Measurements from ENCODE around the gene RALGAPA1.

The RALGAPA1 gene

GRCh38 chr14:35531960-35532747 is 276.9 kb downstream of the RALGAPA1 start:
- Histone ChIP-seq H3K4me3 (ENCODE audit: low read length) (no peak overlapping the region), H4K20me1 (ENCODE audit: insufficient read depth, low read length) (no peaks in the 10 kb centered on the region), H3K9me2 (replicated peaks; ENCODE audit: insufficient read depth, low read length) (no peaks in the 10 kb centered on the region), H3F3A (ENCODE audit: insufficient read depth, low read length) (no peaks in the 10 kb centered on the region), H3K79me2 (ENCODE audit: low read length) (no peaks in the 10 kb centered on the region), H3K9me3 (replicated peaks; ENCODE audit: insufficient read depth, low read length) (no peaks in the 10 kb centered on the region), H2AFZ (ENCODE audit: low read length) (no peak overlapping the region), H3K36me3 (replicated peaks; ENCODE audit: insufficient read depth, low read length) (no peaks in the 10 kb centered on the region), H3K4me2 (ENCODE audit: low read depth, low read length) (no peak overlapping the region), H3K9ac (ENCODE audit: low read length) (no peak overlapping the region), H3K27ac (ENCODE audit: low read length) (no peak overlapping the region), H3K27me3 (replicated peaks; ENCODE audit: insufficient read depth, low read length) (no peaks in the 10 kb centered on the region; the same call in 1 of the 2 replicates), H3K4me1 (ENCODE audit: low read length) (no peaks in the 10 kb centered on the region)
- no peak for DNase-seq
- TF ChIP-seq, protein P1, sequence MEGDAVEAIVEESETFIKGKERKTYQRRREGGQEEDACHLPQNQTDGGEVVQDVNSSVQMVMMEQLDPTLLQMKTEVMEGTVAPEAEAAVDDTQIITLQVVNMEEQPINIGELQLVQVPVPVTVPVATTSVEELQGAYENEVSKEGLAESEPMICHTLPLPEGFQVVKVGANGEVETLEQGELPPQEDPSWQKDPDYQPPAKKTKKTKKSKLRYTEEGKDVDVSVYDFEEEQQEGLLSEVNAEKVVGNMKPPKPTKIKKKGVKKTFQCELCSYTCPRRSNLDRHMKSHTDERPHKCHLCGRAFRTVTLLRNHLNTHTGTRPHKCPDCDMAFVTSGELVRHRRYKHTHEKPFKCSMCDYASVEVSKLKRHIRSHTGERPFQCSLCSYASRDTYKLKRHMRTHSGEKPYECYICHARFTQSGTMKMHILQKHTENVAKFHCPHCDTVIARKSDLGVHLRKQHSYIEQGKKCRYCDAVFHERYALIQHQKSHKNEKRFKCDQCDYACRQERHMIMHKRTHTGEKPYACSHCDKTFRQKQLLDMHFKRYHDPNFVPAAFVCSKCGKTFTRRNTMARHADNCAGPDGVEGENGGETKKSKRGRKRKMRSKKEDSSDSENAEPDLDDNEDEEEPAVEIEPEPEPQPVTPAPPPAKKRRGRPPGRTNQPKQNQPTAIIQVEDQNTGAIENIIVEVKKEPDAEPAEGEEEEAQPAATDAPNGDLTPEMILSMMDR (IDR thresholded peaks at IDR 0.05; ENCODE audit: low read length) = no peak
- no peak for TF ChIP-seq EZH2phosphoT487 (IDR thresholded peaks at IDR 0.05; ENCODE audit: low read length)
- TF ChIP-seq EZH2 (optimal IDR thresholded peaks at IDR 0.05; ENCODE audit: low read depth, low read length) = no peak

GRCh38 chr14:35526962-35527361 is 282.1 kb downstream of the RALGAPA1 start:
- H3K36me3 ChIP-seq (replicated peaks; ENCODE audit: insufficient read depth, low read length) = no peaks in the 10 kb centered on the region
- H3K9me2 ChIP-seq (replicated peaks; ENCODE audit: insufficient read depth, low read length) = no peaks in the 10 kb centered on the region
- no peak overlapping the region for H3K9ac ChIP-seq (ENCODE audit: low read length)
- H4K20me1 ChIP-seq (ENCODE audit: insufficient read depth, low read length) = no peaks in the 10 kb centered on the region
- H3K4me3 ChIP-seq (ENCODE audit: low read length) = no peak overlapping the region
- H3K27me3 ChIP-seq (replicated peaks; ENCODE audit: insufficient read depth, low read length) = no peaks in the 10 kb centered on the region
- no peak for DNase-seq
- no peak overlapping the region for H3K27ac ChIP-seq (ENCODE audit: low read length)
- TF ChIP-seq, protein P1 (IDR thresholded peaks at IDR 0.05; ENCODE audit: low read length) = no peak
- TF ChIP-seq EZH2phosphoT487 (IDR thresholded peaks at IDR 0.05; ENCODE audit: low read length) (no peak), EZH2 (optimal IDR thresholded peaks at IDR 0.05; ENCODE audit: low read depth, low read length) (no peak)
- no peaks in the 10 kb centered on the region for H3K9me3 ChIP-seq (replicated peaks; ENCODE audit: insufficient read depth, low read length)
- H2AFZ ChIP-seq (ENCODE audit: low read length) = no peak overlapping the region
- H3F3A ChIP-seq (ENCODE audit: insufficient read depth, low read length) = no peaks in the 10 kb centered on the region
- H3K4me2 ChIP-seq (ENCODE audit: low read depth, low read length) = no peak overlapping the region
- H3K79me2 ChIP-seq (ENCODE audit: low read length) = no peaks in the 10 kb centered on the region
- H3K4me1 ChIP-seq (ENCODE audit: low read length) = no peaks in the 10 kb centered on the region

GRCh38 chr14:35525695-35526094 is 283.4 kb downstream of the RALGAPA1 start:
- H4K20me1 ChIP-seq (ENCODE audit: insufficient read depth, low read length) = no peaks in the 10 kb centered on the region
- no peak overlapping the region for H3K9ac ChIP-seq (ENCODE audit: low read length)
- H3K4me2 ChIP-seq (ENCODE audit: low read depth, low read length) = no peak overlapping the region
- TF ChIP-seq EZH2 (optimal IDR thresholded peaks at IDR 0.05; ENCODE audit: low read depth, low read length) (no peak), EZH2phosphoT487 (IDR thresholded peaks at IDR 0.05; ENCODE audit: low read length) (no peak)
- TF ChIP-seq, protein P1 (IDR thresholded peaks at IDR 0.05; ENCODE audit: low read length) = no peak
- H3K4me3 ChIP-seq (ENCODE audit: low read length) = no peak overlapping the region
- H3K79me2 ChIP-seq (ENCODE audit: low read length) = no peaks in the 10 kb centered on the region
- no peaks in the 10 kb centered on the region for H3K9me2 ChIP-seq (replicated peaks; ENCODE audit: insufficient read depth, low read length)
- H3K27me3 ChIP-seq (replicated peaks; ENCODE audit: insufficient read depth, low read length) = no peaks in the 10 kb centered on the region
- no peak overlapping the region for H3K27ac ChIP-seq (ENCODE audit: low read length)
- no peak for DNase-seq
- no peaks in the 10 kb centered on the region for H3K4me1 ChIP-seq (ENCODE audit: low read length)
- H3F3A ChIP-seq (ENCODE audit: insufficient read depth, low read length) = no peaks in the 10 kb centered on the region
- no peaks in the 10 kb centered on the region for H3K36me3 ChIP-seq (replicated peaks; ENCODE audit: insufficient read depth, low read length)
- no peak overlapping the region for H2AFZ ChIP-seq (ENCODE audit: low read length)
- H3K9me3 ChIP-seq (replicated peaks; ENCODE audit: insufficient read depth, low read length) = no peaks in the 10 kb centered on the region

All from MM.1S (cell line).